ENCODE results near the gene APC.

APC gene

GRCh38 chr5:112795944-112796678 is 58.4 kb downstream of the APC start:
- H3K9me3 ChIP-seq (ENCODE audit: control insufficient read depth, low read length): no peaks in the 10 kb centered on the region
- no peaks in the 10 kb centered on the region for H3K27me3 ChIP-seq (replicated peaks; ENCODE audit: control insufficient read depth, insufficient read depth, low read length, poor library complexity, severe bottlenecking)
- no peaks in the 10 kb centered on the region for H3K4me1 ChIP-seq (ENCODE audit: control insufficient read depth, insufficient read depth, low read length, poor library complexity, severe bottlenecking)
- no peak for DNase-seq
- H3K4me3 ChIP-seq (ENCODE audit: insufficient read depth, low read depth, low read length, poor library complexity, severe bottlenecking): no peak overlapping the region
- no peak overlapping the region for H3K27ac ChIP-seq (ENCODE audit: insufficient read depth, low read length, poor library complexity, severe bottlenecking)
- H3K36me3 ChIP-seq (ENCODE audit: control insufficient read depth, insufficient read depth, low read length): peaks cover 15% of the 10 kb centered on the region

- no peaks in the 10 kb centered on the region for H3K36me3 ChIP-seq (ENCODE audit: control insufficient read depth, insufficient read depth, low read length)
- no peaks in the 10 kb centered on the region for H3K4me1 ChIP-seq (ENCODE audit: control insufficient read depth, insufficient read depth, low read length, poor library complexity, severe bottlenecking)
Measured at GRCh38 chr5:112799661-112800060, 62.0 kb downstream of the APC start.

GRCh38 chr5:112800891-112801290 is 63.2 kb downstream of the APC start:
- Histone ChIP-seq H3K27me3 (replicated peaks; ENCODE audit: control insufficient read depth, insufficient read depth, low read length, poor library complexity, severe bottlenecking) (no peaks in the 10 kb centered on the region), H3K27ac (ENCODE audit: insufficient read depth, low read length, poor library complexity, severe bottlenecking) (no peak overlapping the region), H3K4me3 (ENCODE audit: insufficient read depth, low read depth, low read length, poor library complexity, severe bottlenecking) (no peak overlapping the region), H3K9me3 (ENCODE audit: control insufficient read depth, low read length) (no peaks in the 10 kb centered on the region), H3K36me3 (ENCODE audit: control insufficient read depth, insufficient read depth, low read length) (no peaks in the 10 kb centered on the region), H3K4me1 (ENCODE audit: control insufficient read depth, insufficient read depth, low read length, poor library complexity, severe bottlenecking) (no peaks in the 10 kb centered on the region)
- DNase-seq: no peak

More at GRCh38 chr5:112799661-112800060, 62.0 kb downstream of the APC start:
- H3K9me3 ChIP-seq (ENCODE audit: control insufficient read depth, low read length): no peaks in the 10 kb centered on the region
- H3K27ac ChIP-seq (ENCODE audit: insufficient read depth, low read length, poor library complexity, severe bottlenecking): no peak overlapping the region
- no peak for DNase-seq
- H3K27me3 ChIP-seq (replicated peaks; ENCODE audit: control insufficient read depth, insufficient read depth, low read length, poor library complexity, severe bottlenecking): no peaks in the 10 kb centered on the region
- H3K4me3 ChIP-seq (ENCODE audit: insufficient read depth, low read depth, low read length, poor library complexity, severe bottlenecking): no peak overlapping the region

- Histone ChIP-seq H3K36me3 (ENCODE audit: control insufficient read depth, insufficient read depth, low read length) (peaks cover 8% of the 10 kb centered on the region), H3K4me1 (ENCODE audit: control insufficient read depth, insufficient read depth, low read length, poor library complexity, severe bottlenecking) (no peaks in the 10 kb centered on the region), H3K27me3 (replicated peaks; ENCODE audit: control insufficient read depth, insufficient read depth, low read length, poor library complexity, severe bottlenecking) (no peaks in the 10 kb centered on the region), H3K4me3 (ENCODE audit: insufficient read depth, low read depth, low read length, poor library complexity, severe bottlenecking) (no peak overlapping the region), H3K9me3 (ENCODE audit: control insufficient read depth, low read length) (no peaks in the 10 kb centered on the region), H3K27ac (ENCODE audit: insufficient read depth, low read length, poor library complexity, severe bottlenecking) (no peak overlapping the region)
- DNase-seq: no peak
Measured at GRCh38 chr5:112811023-112811422, 73.3 kb downstream of the APC start.

- no peaks in the 10 kb centered on the region for H3K9me3 ChIP-seq (ENCODE audit: control insufficient read depth, low read length)
- DNase-seq: no peak
- no peaks in the 10 kb centered on the region for H3K4me1 ChIP-seq (ENCODE audit: control insufficient read depth, insufficient read depth, low read length, poor library complexity, severe bottlenecking)
- no peaks in the 10 kb centered on the region for H3K27me3 ChIP-seq (replicated peaks; ENCODE audit: control insufficient read depth, insufficient read depth, low read length, poor library complexity, severe bottlenecking)
- H3K36me3 ChIP-seq (ENCODE audit: control insufficient read depth, insufficient read depth, low read length): peaks cover 9% of the 10 kb centered on the region
- no peak overlapping the region for H3K27ac ChIP-seq (ENCODE audit: insufficient read depth, low read length, poor library complexity, severe bottlenecking)
- no peak overlapping the region for H3K4me3 ChIP-seq (ENCODE audit: insufficient read depth, low read depth, low read length, poor library complexity, severe bottlenecking)
Measured at GRCh38 chr5:112812549-112812948, 74.9 kb downstream of the APC start.

- Histone ChIP-seq H3K27ac (ENCODE audit: insufficient read depth, low read length, poor library complexity, severe bottlenecking) (no peak overlapping the region), H3K27me3 (replicated peaks; ENCODE audit: control insufficient read depth, insufficient read depth, low read length, poor library complexity, severe bottlenecking) (no peaks in the 10 kb centered on the region), H3K9me3 (ENCODE audit: control insufficient read depth, low read length) (no peaks in the 10 kb centered on the region), H3K4me1 (ENCODE audit: control insufficient read depth, insufficient read depth, low read length, poor library complexity, severe bottlenecking) (no peaks in the 10 kb centered on the region), H3K4me3 (ENCODE audit: insufficient read depth, low read depth, low read length, poor library complexity, severe bottlenecking) (no peak overlapping the region), H3K36me3 (ENCODE audit: control insufficient read depth, insufficient read depth, low read length) (peaks cover 22% of the 10 kb centered on the region)
- no peak for DNase-seq
Measured at GRCh38 chr5:112820246-112820645, 82.6 kb downstream of the APC start.

- H3K27ac ChIP-seq (ENCODE audit: insufficient read depth, low read length, poor library complexity, severe bottlenecking): no peak overlapping the region
- no peaks in the 10 kb centered on the region for H3K9me3 ChIP-seq (ENCODE audit: control insufficient read depth, low read length)
- H3K4me1 ChIP-seq (ENCODE audit: control insufficient read depth, insufficient read depth, low read length, poor library complexity, severe bottlenecking): no peaks in the 10 kb centered on the region
- no peak for DNase-seq
- peaks cover 17% of the 10 kb centered on the region for H3K36me3 ChIP-seq (ENCODE audit: control insufficient read depth, insufficient read depth, low read length)
- H3K4me3 ChIP-seq (ENCODE audit: insufficient read depth, low read depth, low read length, poor library complexity, severe bottlenecking): no peak overlapping the region
- H3K27me3 ChIP-seq (replicated peaks; ENCODE audit: control insufficient read depth, insufficient read depth, low read length, poor library complexity, severe bottlenecking): no peaks in the 10 kb centered on the region
Measured at GRCh38 chr5:112822456-112822855, 84.8 kb downstream of the APC start.

- DNase-seq: no peak
- Histone ChIP-seq H3K27ac (ENCODE audit: insufficient read depth, low read length, poor library complexity, severe bottlenecking) (no peak overlapping the region), H3K9me3 (ENCODE audit: control insufficient read depth, low read length) (no peaks in the 10 kb centered on the region), H3K4me1 (ENCODE audit: control insufficient read depth, insufficient read depth, low read length, poor library complexity, severe bottlenecking) (no peaks in the 10 kb centered on the region), H3K27me3 (replicated peaks; ENCODE audit: control insufficient read depth, insufficient read depth, low read length, poor library complexity, severe bottlenecking) (no peaks in the 10 kb centered on the region), H3K4me3 (ENCODE audit: insufficient read depth, low read depth, low read length, poor library complexity, severe bottlenecking) (no peak overlapping the region), H3K36me3 (ENCODE audit: control insufficient read depth, insufficient read depth, low read length) (peaks cover 20% of the 10 kb centered on the region)
Measured at GRCh38 chr5:112823181-112823580, 85.5 kb downstream of the APC start.

GRCh38 chr5:112823656-112824055 is 86.0 kb downstream of the APC start:
- H3K9me3 ChIP-seq (ENCODE audit: control insufficient read depth, low read length): no peaks in the 10 kb centered on the region
- peaks cover 24% of the 10 kb centered on the region for H3K36me3 ChIP-seq (ENCODE audit: control insufficient read depth, insufficient read depth, low read length)
- DNase-seq: no peak
- H3K4me1 ChIP-seq (ENCODE audit: control insufficient read depth, insufficient read depth, low read length, poor library complexity, severe bottlenecking): no peaks in the 10 kb centered on the region
- no peak overlapping the region for H3K27ac ChIP-seq (ENCODE audit: insufficient read depth, low read length, poor library complexity, severe bottlenecking)
- H3K4me3 ChIP-seq (ENCODE audit: insufficient read depth, low read depth, low read length, poor library complexity, severe bottlenecking): no peak overlapping the region
- H3K27me3 ChIP-seq (replicated peaks; ENCODE audit: control insufficient read depth, insufficient read depth, low read length, poor library complexity, severe bottlenecking): no peaks in the 10 kb centered on the region

GRCh38 chr5:112824197-112824596 is 86.5 kb downstream of the APC start:
- H3K4me1 ChIP-seq (ENCODE audit: control insufficient read depth, insufficient read depth, low read length, poor library complexity, severe bottlenecking): no peaks in the 10 kb centered on the region
- H3K27ac ChIP-seq (ENCODE audit: insufficient read depth, low read length, poor library complexity, severe bottlenecking): no peak overlapping the region
- no peaks in the 10 kb centered on the region for H3K27me3 ChIP-seq (replicated peaks; ENCODE audit: control insufficient read depth, insufficient read depth, low read length, poor library complexity, severe bottlenecking)
- H3K36me3 ChIP-seq (ENCODE audit: control insufficient read depth, insufficient read depth, low read length): peaks cover 24% of the 10 kb centered on the region
- DNase-seq: no peak
- no peaks in the 10 kb centered on the region for H3K9me3 ChIP-seq (ENCODE audit: control insufficient read depth, low read length)
- no peak overlapping the region for H3K4me3 ChIP-seq (ENCODE audit: insufficient read depth, low read depth, low read length, poor library complexity, severe bottlenecking)
